K562 (cell line): ENCODE results near the gene NEDD8. TPM values are rescaled to one million over a fixed set of nuclear protein-coding genes. Genes with fewer than 3 reads are reported as not detected.

Experiments used
- ATAC-seq: fragments of 200-7000 bp; cut with Tn5 transposase; 3 replicates; pipeline ENCODE4 v1.9.1; 2020; ENCODE audit warnings: moderate library complexity
- BruUV-seq: library from RNA; stranded (reverse); fragments of 400-500 nt; replicated peaks from 2 replicates; lab custom pipeline; 2021; lab: Mats Ljungman, UMichigan
- CTCF ChIA-PET: fragments of 300-600 bp; formaldehyde crosslinking; extraction: SDS; loops from one replicate; lab custom pipeline; 2021; ENCODE audit warnings: low intra/inter-chr PET ratio; lab: Yijun Ruan, JAX
- POLR2A ChIA-PET: fragments of 300-600, 350-650 bp; sonication (Branson Sonifier 250); formaldehyde crosslinking; extraction: SDS; loops from one replicate; lab custom pipeline; 2021; ENCODE audit warnings: antibody characterized with exemption, inconsistent platforms; lab: Yijun Ruan, JAX
- DNase-seq, 4 experiments: peaks; one replicate each; pipeline versions ENCODE4 v3.0.0 to v3.0.0-alpha.2; 2011 to 2018; ENCODE audit warnings: low spot score in 3 of 4, mixed read lengths in 3 of 4; ENCODE audit errors: extremely low read depth in 1 of 4
- FAIRE-seq: peaks from 2 replicates; lab custom pipeline; 2011; peaks lifted over from hg19 to GRCh38; lab: Jason Lieb, UNC
- H2AFZ ChIP-seq: 2 replicates; pipeline ENCODE4 v1.6.0; 2011; ENCODE audit warnings: low read depth, low read length, control low read depth, inconsistent platforms
- H3K27ac ChIP-seq: fragments of 200-600 bp; 3 replicates; pipeline ENCODE4 v1.8.0; 2011; ENCODE audit warnings: low read depth, mild to moderate bottlenecking, control low read depth, inconsistent platforms, low read length, moderate library complexity, mixed read lengths; ENCODE audit errors: extremely low read depth
- H3K27me3 ChIP-seq, 2 experiments: fragments of 300-600 bp in 1 of 2; 2 replicates in 1 of 2; 3 replicates in 1 of 2; pipeline versions ENCODE4 v1.6.0 to v1.8.0; 2011; ENCODE audit warnings: inconsistent platforms in 2 of 2, low read length in 2 of 2, mild to moderate bottlenecking in 1 of 2, mixed read lengths in 1 of 2, moderate library complexity in 1 of 2; ENCODE audit not compliant: control insufficient read depth in 2 of 2, insufficient read depth in 2 of 2
- H3K36me3 ChIP-seq: fragments of 300-600 bp; 3 replicates; pipeline ENCODE4 v1.8.0; 2011; ENCODE audit warnings: mild to moderate bottlenecking, low read length, inconsistent platforms; ENCODE audit not compliant: control insufficient read depth, insufficient read depth
- H3K4me1 ChIP-seq, 2 experiments: fragments of 200-600 bp in 1 of 2; replicated peaks in 1 of 2; 2 replicates in 1 of 2; 3 replicates in 1 of 2; pipeline versions ENCODE4 v1.5.1 to v1.8.0; 2011; ENCODE audit warnings: inconsistent platforms in 2 of 2, low read length in 2 of 2, mild to moderate bottlenecking in 1 of 2, mixed read lengths in 1 of 2, moderate library complexity in 1 of 2; ENCODE audit not compliant: control insufficient read depth in 2 of 2, insufficient read depth in 2 of 2
- H3K4me2 ChIP-seq: 2 replicates; pipeline ENCODE4 v1.6.1; 2011; ENCODE audit warnings: low read length, control low read depth, inconsistent platforms, mixed read lengths; ENCODE audit not compliant: insufficient read depth
- H3K4me3 ChIP-seq: fragments of 200-600 bp; sonication (generic), shearing (Covaris generic); 2 replicates; pipeline ENCODE4 v1.5.1; 2016; ENCODE audit warnings: control low read depth, inconsistent platforms
- H3K79me2 ChIP-seq: fragments of 200-600 bp; 3 replicates; pipeline ENCODE4 v1.8.0; 2011; ENCODE audit warnings: low read length, inconsistent platforms; ENCODE audit not compliant: control insufficient read depth, insufficient read depth
- H3K9ac ChIP-seq, 2 experiments: 2 replicates each; pipeline versions ENCODE4 v1.6.0 to v1.6.1; 2011; ENCODE audit warnings: low read depth in 2 of 2, low read length in 2 of 2, control low read depth in 1 of 2, inconsistent platforms in 1 of 2, mild to moderate bottlenecking in 1 of 2, mixed read lengths in 1 of 2; ENCODE audit not compliant: insufficient read depth in 1 of 2
- H3K9me1 ChIP-seq: one replicate; pipeline ENCODE4 v1.6.0; 2011; ENCODE audit warnings: inconsistent platforms, mild to moderate bottlenecking, low read length, moderate library complexity; ENCODE audit not compliant: control insufficient read depth, insufficient read depth
- H3K9me3 ChIP-seq: replicated peaks from 2 replicates; pipeline ENCODE4 v1.5.1; 2011; ENCODE audit warnings: low read depth, low read length, inconsistent platforms; ENCODE audit not compliant: control insufficient read depth, insufficient read depth
- H4K20me1 ChIP-seq: replicated peaks from 2 replicates; pipeline ENCODE4 v1.6.1; 2011; ENCODE audit warnings: low read length, inconsistent platforms, mixed read lengths; ENCODE audit not compliant: control insufficient read depth, insufficient read depth
- DLX4 ChIP-seq: fragments of 250-450 bp; sonication (Bioruptor Pico); IDR thresholded peaks from 2 replicates; pipeline ENCODE4 v1.6.1; 2021; ENCODE audit warnings: mild to moderate bottlenecking
- ELF4 ChIP-seq: fragments of 450-650 bp; formaldehyde crosslinking; IDR thresholded peaks from 2 replicates; pipeline ENCODE4 v1.4.0; 2022; ENCODE audit warnings: missing genetic modification characterization
- RAD21 ChIP-seq, 2 experiments: fragments of 250-450 bp in 1 of 2; fragments of 450-650 bp in 1 of 2; sonication (Bioruptor Pico) in 1 of 2; formaldehyde crosslinking in 1 of 2; IDR thresholded peaks in 1 of 2; conservative IDR thresholded peaks in 1 of 2; 2 replicates each; pipeline versions ENCODE4 v1.4.0 to v1.8.0; 2020 to 2022; ENCODE audit warnings: mild to moderate bottlenecking in 2 of 2, moderate library complexity in 1 of 2
- RBFOX2 ChIP-seq: fragments of 200-400 bp; formaldehyde crosslinking; IDR thresholded peaks from 2 replicates; pipeline ENCODE4 v1.6.1; 2017; ENCODE audit warnings: low read depth, mild to moderate bottlenecking, low read length, moderate library complexity
- TAF9B ChIP-seq: fragments of 450-650 bp; IDR thresholded peaks from 2 replicates; pipeline ENCODE4 v1.6.1; 2018; ENCODE audit warnings: mild to moderate bottlenecking; ENCODE audit not compliant: partially characterized antibody
- USF1 ChIP-seq: sonication (generic); formaldehyde crosslinking; IDR thresholded peaks from 2 replicates; pipeline ENCODE4 v1.9.0; 2022; ENCODE audit warnings: mild to moderate bottlenecking, missing genetic modification reagents
- ZNF347 ChIP-seq: fragments of 450-650 bp; formaldehyde crosslinking; IDR thresholded peaks from 2 replicates; pipeline ENCODE4 v1.4.0; 2020; ENCODE audit warnings: low read depth, mild to moderate bottlenecking, moderate library complexity
- ZNF407 ChIP-seq: fragments of 450-650 bp; IDR thresholded peaks from 2 replicates; pipeline ENCODE4 v1.6.1; 2016; ENCODE audit warnings: low read depth
- WGBS: fragments of 100-300 bp; shearing (Covaris generic); methylation state at CpG from one replicate; pipeline ENCODE4 v1.1.6; 2016; ENCODE audit warnings: low coverage, mixed read lengths; ENCODE audit not compliant: insufficient coverage; ENCODE audit errors: missing lambda C conversion rate; 5-methylcytosine and 5-hydroxymethylcytosine counted together
- in situ Hi-C: fragments of 300-500 bp; cut with MboI; formaldehyde crosslinking; loops from 4 replicates; pipeline ENCODE4 v1.15.0; 2018; ENCODE audit warnings: inconsistent platforms, mixed read lengths
- intact Hi-C: fragments of 100-400 bp; cut with micrococcal nuclease; formaldehyde crosslinking; loops from 2 replicates; pipeline ENCODE4 v1.14.2; 2022
- polyA plus RNA-seq, 8 experiments: library from polyadenylated mRNA; depleted of rRNA in 4 of 8; stranded (reverse) in 5 of 8; unstranded in 3 of 8; fragments of >200 nt; fragmentation: Nextera tagmentation in 2 of 8; fragmentation: Illumina TruSeq in 1 of 8; extraction: Ambion mirVana in 2 of 8; extraction: Trizol in 1 of 8; gene quantifications; 2 replicates each; pipeline versions ENCODE4 v1.2.1 to v1.2.3, GENCODE V29; 2011 to 2014; ENCODE audit warnings: inconsistent platforms in 1 of 8, missing spikeins in 1 of 8
- total RNA-seq, 7 experiments: library from RNA; depleted of rRNA in 6 of 7; stranded (reverse); fragments of >200 nt in 6 of 7; fragmentation: Illumina TruSeq in 2 of 7; extraction: Trizol in 2 of 7; gene quantifications; 2 replicates each; pipeline versions ENCODE4 v1.2.1 to v1.2.3, GENCODE V29; 2011 to 2021; ENCODE audit warnings: low replicate concordance in 1 of 7

Gene NEDD8
- total and polyA plus RNA-seq, 9 of the 15 experiments (the other 6 are each of a cell fraction or from before 2014, with no cell fraction given), result 142 to 691 (median 260) TPM

GRCh38 chr14:24234095-24235005, 2.2 kb upstream of the NEDD8 start:
- Histone ChIP-seq H3K27me3 (no peaks in the 10 kb centered on the region), H3K4me2 (no peak overlapping the region), H3K4me1 (peaks cover 6 to 15% of the 10 kb centered on the region in 2 experiments), H3K27ac (no peak overlapping the region), H3K9me1 (no peaks in the 10 kb centered on the region), H3K9ac (no peak overlapping the region), H2AFZ (no peak overlapping the region), H3K36me3 (peaks cover 51% of the 10 kb centered on the region), H3K4me3 (no peak overlapping the region), H3K9me3 (no peaks in the 10 kb centered on the region), H4K20me1 (no peaks in the 10 kb centered on the region), H3K79me2 (peaks cover 35% of the 10 kb centered on the region)
- no peak for DNase-seq
- TF ChIP-seq ZNF347 (CRISPR knock-in tag), result no peak
- no peak for TF ChIP-seq RAD21 (CRISPR knock-in tag; conservative IDR thresholded peaks at IDR 0.05 in 1 of 2, IDR thresholded peaks at IDR 0.05 in 1 of 2)
- no peak for TF ChIP-seq ZNF407
- no peak for TF ChIP-seq USF1 (CRISPR knock-in tag)
- TF ChIP-seq ELF4 (CRISPR knock-in tag), result no peak
- no peak for TF ChIP-seq DLX4 (CRISPR knock-in tag)
- TF ChIP-seq TAF9B, result no peak
- no peak for TF ChIP-seq RBFOX2
- in situ Hi-C loops (no loop called here), intact Hi-C loops (no loop called here)
- ChIA-PET CTCF (no interaction called here), POLR2A (interaction anchor here (1.0 to 1.4 kb wide), 2 partner anchors 40 to 63 kb away, joined by 3 read pairs; no protein-coding TSS in a partner anchor)
- ATAC-seq, result no peak
- no TSS peak for BruUV-seq
- no peak for FAIRE-seq
- WGBS, result 53% methylated on average over 3 of the region's 3 CpGs
